GM18861 (cell line): ENCODE data around the gene LSAMP.

Experiments used
- ATAC-seq: cut with Tn5 transposase; IDR thresholded peaks from one replicate; pipeline ENCODE4 v1.9.1; 2021; ENCODE audit not compliant: unreplicated experiment

Gene LSAMP

DNA sequence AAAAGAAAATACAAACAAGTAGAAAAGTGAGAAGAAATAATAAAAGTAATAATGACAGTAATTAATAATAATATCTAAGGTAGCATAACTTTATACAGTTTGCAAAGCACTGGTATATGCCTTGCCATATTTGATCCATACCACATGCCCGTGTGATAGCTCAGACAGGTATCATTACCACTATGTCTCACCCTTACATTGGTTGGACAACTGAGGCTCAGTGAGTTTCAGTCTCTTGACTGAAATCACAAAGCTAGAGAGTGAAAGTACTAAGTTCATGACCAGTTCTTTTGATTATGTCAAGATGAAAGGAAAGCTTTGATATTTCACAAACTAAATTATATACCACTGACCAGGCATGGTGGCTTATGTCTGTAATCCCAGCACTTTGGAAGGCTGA, 413.1 kb downstream of the LSAMP start:
- no peak for ATAC-seq

DNA sequence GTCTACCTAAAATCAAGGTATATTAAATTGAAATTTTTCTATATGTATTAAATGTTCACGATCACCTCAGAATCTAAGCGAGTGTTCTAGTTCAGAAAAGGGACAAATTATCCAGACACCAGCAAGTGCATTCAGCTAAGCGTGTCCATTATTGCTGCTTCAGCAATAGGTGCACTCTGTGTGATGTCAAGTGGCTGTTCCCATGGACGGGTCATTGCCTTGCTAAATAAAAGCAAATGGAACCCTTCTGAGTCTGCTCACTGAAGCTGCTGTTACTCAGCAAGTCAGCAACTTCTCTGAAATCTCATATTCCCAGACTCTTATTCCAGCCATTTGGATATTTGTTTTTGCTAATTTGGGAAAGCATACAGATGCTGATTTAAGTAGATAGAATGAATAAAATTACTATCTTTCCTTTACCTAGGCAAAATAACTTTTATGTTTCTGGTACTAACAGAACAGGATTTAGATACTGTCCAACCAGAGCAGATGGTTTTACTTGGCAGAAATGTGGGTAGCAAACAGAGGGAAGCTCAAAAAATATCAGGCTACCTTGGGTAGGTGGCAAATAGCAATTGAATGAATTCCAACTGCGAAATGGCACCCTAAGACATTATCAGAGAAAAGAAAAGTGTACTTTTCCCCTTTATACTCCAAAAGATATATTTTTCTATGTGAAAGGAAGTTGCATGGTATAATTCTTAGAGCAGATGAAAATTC, 415.0 kb downstream of the LSAMP start:
- ATAC-seq = no peak

DNA sequence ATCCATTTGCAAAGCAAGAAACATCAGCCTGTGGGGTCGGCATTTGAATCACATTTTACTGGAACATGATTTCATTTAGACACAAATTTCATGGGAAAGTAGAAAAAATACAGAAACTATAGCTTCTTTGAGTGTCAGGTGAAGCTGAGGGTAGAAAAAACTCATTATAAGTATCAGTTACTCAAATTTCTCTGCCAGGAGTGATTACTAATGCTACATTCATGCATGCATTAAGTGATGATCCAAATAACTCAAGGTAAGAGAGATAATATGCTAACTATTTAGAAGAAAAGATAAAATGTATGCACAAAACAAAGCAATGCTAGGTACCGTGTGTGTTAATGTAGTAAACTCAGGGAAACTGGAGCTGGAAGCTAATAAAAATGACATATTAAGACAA, 416.0 kb downstream of the LSAMP start:
- ATAC-seq = no peak

DNA sequence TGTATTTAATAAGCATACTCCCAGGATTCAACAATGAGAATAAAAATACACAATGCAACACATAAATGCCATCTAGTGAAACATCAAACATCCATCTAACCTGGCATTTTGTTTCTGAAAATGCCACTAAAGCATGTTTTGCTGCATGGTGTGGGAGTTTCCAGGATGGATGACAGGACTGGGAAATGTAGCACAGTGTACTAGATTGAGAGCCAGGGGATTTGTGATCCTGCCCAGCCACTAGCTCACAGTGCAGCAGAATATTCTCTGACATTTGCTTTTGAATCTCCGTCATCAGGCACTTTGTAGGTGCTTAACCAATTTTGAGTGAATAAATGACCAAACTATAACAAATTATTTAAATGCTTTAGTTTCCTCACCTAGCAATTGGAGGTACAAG, 417.1 kb downstream of the LSAMP start:
- ATAC-seq = no peak

DNA sequence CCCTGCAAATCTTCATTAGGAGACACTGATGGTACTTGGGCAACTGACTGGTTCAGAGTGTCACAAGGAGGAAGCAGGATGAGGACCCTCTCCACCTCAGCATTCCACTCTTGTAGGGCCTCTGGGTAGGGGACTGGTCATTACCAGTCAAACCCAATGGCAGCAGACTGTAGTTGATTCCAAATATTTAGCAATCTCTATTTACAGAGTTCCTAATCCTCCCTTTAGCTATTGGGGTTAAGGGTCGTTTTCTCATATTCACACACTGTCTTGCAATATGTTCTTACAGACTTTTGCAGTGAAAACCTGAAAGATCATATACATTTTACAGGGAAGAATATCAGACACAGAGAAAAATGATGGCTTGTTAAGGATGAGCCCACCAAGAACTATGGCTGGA, 424.3 kb downstream of the LSAMP start:
- ATAC-seq = no peak

DNA sequence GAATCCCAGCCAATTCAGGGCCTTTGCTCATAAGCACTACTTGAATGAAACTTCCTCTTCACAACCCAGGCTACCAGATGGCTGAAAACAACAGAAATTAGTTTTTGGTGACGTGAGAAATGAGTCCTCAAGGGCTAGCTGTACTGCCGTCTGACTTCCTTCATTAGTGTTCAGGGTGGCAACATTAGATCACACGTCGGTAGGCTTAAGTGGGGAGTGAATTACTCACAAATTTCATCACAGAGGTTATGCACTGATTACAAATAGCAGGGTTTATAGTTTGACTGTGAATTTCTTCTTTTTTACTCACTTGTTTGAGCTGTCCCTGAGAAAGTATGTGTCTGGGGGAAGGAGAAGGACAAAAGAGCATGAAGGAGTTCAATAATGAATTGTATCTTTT, 424.8 kb downstream of the LSAMP start:
- peak; percentile 46 for ATAC-seq

DNA sequence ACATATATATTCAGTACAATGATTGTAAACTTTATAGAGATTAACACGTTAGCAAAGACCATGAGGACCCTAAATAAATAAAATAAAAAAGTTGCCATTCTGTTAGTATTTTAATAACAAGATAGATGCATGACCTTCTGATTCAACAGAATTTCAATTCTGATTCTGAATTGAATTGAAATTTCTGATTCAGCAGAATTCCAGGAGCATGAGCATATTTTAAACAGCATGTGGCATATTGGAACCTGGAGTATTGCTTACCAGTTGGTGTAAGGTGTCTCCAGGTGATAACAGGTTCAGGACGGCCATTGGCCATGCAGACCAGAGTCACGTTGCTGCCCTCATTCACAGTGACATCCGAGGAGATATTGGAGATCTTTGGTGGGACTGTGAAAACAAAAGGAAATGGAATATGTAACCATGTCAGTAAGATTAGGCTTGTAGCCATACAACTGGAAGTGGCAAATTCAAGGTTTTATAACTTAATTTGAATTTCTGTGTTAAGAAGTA, 426.0 kb downstream of the LSAMP start:
- ATAC-seq = no peak

DNA sequence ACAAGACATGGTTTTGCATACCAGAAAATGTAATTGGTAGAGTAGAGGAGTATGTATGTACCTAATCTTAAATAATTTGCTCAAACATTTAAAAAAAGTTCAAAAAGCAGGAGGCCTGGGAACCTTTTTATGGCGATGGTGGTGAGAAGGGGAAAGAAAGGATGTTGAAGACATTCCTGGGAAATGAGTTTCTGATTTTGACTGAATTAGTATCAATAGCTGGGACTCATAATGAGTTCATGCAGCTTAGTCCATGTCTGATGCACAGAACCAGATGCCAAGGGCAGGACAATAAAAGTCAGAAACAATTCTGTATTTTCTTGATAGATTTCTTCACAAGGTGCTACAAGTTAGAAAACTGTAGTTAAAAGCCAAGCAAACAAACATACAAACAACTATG, 426.6 kb downstream of the LSAMP start:
- ATAC-seq = no peak

DNA sequence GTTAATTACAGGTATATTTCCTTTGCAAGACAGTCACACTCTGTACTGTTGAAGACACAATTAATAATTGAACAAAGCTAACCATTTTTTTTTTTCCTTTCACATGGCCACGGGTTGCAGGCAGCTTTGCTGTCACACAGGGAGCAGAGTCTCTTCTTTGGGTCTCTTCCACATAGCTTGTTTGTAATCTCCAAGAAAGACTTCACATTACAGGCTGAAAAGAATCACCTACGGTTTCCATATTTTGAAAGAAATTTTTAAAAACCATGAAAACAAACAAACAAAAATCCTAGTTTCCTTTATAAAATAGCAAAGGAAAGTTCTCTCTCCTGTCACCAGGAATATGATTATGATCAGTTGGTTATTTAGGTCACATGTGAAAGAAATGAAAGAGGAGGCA, 429.4 kb downstream of the LSAMP start:
- no peak for ATAC-seq

DNA sequence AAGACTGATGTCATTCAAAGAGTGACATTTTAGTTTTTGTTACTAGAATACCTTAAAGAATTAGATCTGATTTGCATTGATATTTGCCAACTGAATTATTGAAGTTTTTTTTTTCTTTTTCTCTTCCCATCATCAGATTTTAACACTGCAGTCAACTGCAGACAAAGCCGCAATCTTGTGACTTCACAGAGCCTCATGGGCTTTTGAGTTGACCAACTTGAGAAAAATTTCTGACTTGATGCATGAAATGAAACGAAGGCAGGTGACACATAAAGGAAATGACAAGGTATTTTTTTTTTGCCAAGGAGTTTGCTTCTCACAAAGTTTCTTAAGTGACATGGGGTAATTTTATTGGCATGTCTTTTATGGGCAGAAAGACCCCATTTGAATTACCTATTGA, 438.3 kb downstream of the LSAMP start:
- ATAC-seq = no peak

DNA sequence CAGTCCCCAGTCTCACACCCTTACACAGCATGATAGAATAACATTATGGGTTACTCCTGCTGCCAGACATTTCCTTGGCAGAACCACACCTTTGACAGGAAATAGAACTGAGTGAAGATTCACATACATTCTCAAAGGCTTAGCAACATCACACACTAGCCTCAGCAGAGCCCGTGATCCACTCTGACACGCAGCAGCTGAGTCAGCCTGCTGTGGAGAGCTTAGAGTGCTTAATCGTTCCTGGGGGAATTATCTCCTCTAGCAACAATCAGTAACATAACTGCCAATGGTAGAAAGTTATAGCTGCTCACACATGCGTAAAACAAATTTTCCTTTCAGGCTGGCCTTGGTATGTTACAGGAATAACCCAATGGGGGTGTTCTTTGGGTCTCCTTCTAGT, 439.9 kb downstream of the LSAMP start:
- no peak for ATAC-seq

DNA sequence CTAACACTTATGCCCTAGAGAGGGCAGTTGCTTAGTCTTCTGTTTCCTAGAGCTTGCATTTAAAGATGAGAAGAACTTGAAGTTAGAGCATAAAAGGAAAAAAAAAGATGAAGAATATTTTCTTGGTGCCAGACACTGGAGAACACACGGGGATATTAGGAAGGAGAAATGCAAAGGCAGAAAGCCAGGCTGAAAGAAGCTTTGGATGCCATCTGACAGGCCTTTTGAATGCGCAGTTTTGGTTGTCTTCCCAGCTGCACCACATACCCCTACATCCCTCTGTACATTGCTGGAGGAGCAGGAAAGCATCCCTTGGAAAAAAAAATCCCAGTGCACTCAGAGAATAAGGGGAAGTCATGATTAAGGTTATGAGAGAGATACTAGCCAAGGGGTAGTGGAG, 443.1 kb downstream of the LSAMP start:
- ATAC-seq = no peak

DNA sequence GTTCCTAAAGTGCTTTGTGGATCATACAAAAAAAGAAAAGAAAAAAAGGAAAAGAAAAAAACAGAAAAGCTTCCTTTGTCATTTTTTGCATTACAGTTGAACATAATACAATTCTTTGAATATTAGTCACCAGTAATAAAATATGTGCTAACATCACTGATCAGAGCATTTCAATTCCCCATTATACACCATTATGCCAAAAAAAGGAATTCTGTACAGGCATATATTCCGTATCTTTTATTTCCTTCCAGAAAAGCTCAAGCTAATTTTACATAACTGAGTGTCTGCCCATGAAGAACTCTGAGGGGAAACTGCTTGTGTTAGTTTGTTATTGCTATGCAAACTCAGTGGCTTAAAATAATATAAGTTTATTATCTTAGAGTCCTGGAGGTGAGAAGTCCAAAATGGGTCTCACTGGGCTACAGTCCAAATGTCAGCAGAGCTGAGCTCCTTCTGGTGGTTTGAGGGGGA, 444.1 kb downstream of the LSAMP start:
- no peak for ATAC-seq

DNA sequence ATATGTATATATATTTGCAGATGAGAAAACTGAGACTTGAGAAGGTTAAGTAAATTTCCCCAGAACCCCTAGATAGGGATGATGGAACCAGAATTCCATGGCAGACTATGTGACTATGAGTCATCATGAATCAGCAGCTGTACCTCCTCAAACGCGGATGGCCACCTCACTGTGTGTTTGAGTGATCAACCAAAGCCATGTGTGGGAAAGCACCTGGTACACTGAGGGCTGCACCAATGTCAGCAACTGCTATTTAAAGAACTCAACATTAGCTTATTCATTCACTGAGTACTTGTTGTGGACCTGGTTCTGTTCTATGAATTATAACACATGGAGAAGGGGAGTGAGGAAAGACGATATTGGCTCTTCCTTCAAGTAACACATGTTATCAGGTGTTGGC, 445.0 kb downstream of the LSAMP start:
- peak; percentile 78 for ATAC-seq

DNA sequence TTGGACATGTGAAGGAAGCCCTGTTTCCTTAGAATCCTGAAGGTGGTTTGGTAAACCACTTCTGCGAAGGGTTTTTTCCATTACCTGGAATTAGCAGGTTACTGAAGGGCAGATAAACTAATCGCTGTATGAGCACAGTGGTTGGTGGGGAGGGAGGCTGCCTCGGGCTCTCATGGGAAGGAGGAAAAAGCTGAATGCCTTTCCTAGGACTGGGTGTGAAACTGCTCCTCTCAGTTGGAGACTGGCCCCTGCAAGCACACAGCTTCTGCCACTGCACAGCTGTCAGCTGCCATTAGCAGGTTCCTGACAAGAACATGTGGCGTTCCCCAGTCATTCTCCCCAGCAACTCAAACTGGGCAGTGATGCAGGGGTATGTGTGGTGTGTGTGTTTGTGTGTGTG, 445.7 kb downstream of the LSAMP start:
- ATAC-seq = no peak

DNA sequence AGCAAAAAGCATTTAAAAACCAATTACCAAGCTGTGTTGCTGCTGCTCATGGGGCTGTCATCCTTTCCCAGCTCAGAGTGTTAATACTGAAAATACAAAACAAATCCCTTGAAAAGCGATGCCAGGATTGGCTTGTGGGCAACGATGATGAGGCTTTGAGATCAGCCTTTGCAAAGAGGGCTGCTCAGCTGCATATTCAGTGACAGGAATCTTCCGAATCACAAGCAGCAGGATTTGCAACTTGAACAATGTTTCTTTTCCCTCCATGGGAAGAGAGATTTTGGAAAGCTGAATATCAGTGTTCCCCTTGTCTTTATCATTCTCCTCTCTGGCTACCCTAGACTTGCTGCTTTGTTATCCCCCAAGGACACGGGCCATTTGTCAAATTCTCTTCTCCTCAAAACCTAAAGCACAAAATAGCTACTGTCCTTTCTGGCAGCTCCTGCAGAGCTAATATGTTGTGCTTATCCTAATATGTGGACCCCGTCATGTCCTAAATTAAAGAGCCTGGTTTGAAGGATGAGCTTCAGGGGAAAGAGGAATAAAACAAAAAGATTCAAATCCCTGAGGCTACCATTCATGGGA, 446.2 kb downstream of the LSAMP start:
- no peak for ATAC-seq

DNA sequence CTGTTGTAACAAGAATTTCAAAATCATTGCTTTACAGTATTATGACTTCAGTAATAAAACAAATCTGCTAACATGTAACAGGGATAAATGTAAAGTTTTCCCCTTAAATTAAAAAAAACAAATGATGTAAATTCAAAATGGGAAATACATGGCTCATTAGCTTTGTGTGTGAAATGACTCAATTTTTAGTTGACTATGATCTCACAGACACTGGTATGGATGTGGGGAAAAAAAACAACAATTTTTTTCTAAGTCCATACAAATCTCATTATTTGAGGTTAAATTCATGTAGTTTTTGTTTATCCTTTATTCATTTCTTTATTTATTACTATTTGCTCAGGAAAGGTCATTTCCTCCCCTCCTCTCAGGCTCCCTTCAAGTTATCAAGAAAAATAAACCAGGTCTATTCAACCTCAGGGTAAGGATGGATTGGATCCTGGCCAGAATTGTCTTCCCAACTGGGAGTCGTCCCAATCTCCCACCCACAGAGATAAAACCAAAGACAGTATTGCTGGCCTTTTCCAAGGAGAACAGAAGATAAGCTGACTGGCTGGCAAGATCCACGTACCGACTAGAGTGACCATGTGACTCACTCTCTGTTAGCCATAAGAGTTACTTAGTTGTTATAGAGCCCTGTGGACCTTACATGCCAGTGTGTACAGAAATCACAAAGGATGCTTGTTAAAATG, 448.7 kb downstream of the LSAMP start:
- no peak for ATAC-seq

DNA sequence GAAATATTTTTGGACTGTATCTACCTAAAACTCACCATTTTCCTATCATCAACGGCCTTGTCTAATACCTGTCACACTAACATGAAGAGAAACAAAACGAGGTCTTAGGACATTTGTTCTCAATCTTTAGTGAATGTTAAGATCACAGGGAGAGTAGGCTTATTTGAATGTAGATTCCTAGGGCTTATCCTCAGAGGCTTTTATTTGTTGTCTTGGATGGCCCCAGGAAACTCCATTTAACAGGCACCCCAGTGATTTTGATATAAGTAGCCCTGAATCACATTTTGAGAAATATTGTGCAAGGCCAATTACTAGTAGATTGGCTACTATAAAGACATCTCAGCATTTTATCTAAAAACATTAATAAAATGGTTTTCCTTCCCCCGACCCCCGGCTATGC, 454.6 kb downstream of the LSAMP start:
- no peak for ATAC-seq

DNA sequence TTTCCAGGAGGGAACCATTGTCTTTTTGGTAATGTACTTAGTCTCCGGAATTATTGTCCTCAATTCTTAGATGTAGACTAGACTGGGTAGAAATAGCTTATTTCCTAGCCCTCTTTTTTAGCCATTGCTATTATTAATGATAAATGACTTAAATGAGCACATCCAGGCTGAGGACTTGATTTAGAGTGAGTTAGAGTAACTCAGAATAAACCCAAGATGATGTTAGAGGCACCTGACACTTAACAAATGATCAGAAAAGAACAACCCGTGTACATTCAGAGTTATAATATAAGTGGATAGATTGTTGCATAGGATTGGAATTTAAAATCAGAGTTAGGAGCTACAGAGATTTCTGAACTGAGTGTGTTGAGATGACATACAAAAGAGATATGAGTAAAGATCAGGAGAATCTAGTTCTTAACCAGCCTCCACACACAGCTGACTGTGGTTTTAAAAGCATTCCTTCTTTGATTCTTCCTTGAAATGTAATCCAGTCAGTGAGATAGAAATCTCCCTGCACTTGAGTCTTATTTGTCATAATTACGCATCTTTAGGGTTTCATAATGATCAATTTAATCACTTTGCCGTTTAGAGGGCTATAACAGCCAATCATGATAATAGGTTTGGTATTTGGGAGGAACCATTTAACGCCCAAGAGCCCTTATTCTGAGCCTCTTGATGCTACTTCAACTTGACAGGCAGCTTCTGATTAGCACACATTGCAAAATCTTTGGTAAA, 455.4 kb downstream of the LSAMP start:
- no peak for ATAC-seq

DNA sequence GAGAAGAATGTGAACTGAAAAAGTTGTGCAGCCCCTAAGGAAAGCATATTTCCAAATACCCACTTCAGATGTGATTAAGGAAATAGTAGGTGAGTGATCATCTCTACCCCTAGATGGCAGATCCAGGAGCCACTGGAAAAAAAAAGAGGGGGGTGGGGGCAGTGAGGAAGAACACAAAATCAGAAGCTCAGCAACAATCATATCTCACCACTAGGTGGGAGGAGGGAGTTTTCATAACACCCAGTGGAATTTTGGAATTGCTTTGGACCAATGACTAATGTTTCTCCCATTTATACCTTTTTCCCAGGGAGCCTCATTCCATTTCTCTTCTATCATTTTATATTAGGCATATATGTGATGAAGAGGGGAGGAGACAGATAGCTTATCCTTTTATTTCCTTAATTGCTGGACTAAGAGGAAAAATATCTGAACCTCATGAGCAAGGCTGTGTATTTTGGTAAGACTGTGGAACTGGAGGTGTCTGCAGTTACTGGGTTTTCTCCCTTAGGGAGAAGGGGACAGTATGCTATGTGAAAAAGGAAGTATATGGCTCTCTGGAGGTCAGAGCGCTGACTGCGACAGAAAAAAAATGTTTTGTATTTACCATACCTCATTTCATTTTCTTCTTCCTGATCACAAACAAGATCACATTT, 458.6 kb downstream of the LSAMP start:
- no peak for ATAC-seq

DNA sequence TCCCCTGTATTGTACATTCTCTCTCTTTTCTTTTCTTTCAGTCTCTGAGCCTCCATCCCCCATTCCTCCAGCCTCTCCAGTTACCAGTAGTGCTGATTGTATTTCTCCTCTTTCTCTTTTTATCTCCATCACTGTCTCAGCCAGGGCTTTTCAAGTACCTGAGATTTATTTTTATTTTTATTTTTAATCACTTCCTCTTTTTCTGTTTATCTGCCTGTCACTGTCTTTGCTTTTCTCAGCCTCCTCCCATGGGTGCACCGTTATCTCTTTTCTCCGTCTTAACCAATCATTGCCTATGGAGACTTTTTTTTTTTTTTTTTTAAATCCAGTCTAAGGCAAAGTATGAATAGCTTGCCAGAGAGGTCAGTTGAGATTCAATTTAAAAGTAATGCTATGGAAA, 462.7 kb downstream of the LSAMP start:
- no peak for ATAC-seq
